ENCODE data around the gene NUMB. TPM values are rescaled to one million over a fixed set of nuclear protein-coding genes. Genes with fewer than 3 reads are reported as not detected.

The NUMB gene
- total and polyA plus RNA-seq, 2 of the 13 experiments (the other 11 are each of a cell fraction or from before 2014, with no cell fraction given): 20.3 to 71.1 TPM

- no peak for TF ChIP-seq ZBTB33 (CRISPR knock-in tag; IDR thresholded peaks at IDR 0.05)
- TF ChIP-seq CBX2 (IDR thresholded peaks at IDR 0.05; ENCODE audit: low read depth, low read length): no peak
- no peak for TF ChIP-seq CBX2 (CRISPR knock-in tag; IDR thresholded peaks at IDR 0.05; ENCODE audit: low read depth)
- no peak for TF ChIP-seq ZNF777 (CRISPR knock-in tag; IDR thresholded peaks at IDR 0.05)
- TF ChIP-seq KAT8 (CRISPR knock-in tag; IDR thresholded peaks at IDR 0.05): no peak
- TF ChIP-seq NCOA2 (CRISPR knock-in tag; IDR thresholded peaks at IDR 0.05): no peak
- no peak for TF ChIP-seq TRIM22 (IDR thresholded peaks at IDR 0.05)
- no peak for TF ChIP-seq MAFG (CRISPR knock-in tag; IDR thresholded peaks at IDR 0.05)
- no peak for TF ChIP-seq ARID5B (CRISPR knock-in tag; IDR thresholded peaks at IDR 0.05)
- TF ChIP-seq RFX3 (CRISPR knock-in tag; IDR thresholded peaks at IDR 0.05): no peak
- no peak for TF ChIP-seq CERS6 (CRISPR knock-in tag; IDR thresholded peaks at IDR 0.05)
- TF ChIP-seq TBL1XR1 (IDR thresholded peaks at IDR 0.05; ENCODE audit: borderline replicate concordance, low read length, partially characterized antibody): no peak
- no peak for TF ChIP-seq NFYB (CRISPR knock-in tag; IDR thresholded peaks at IDR 0.05)
- TF ChIP-seq PLSCR1 (CRISPR knock-in tag; IDR thresholded peaks at IDR 0.05; ENCODE audit: borderline replicate concordance): no peak
These were observed 152.8 kb downstream of the NUMB start (continued) for GRCh38 chr14:73305499-73305898.
